Loucy (cell line): Measurements from ENCODE around the gene JMJD8.

ENCODE experiments used
- H2AFZ ChIP-seq: fragments of 200-600 bp; sonication (generic); 2 replicates; pipeline ENCODE4 v1.6.0; 2016; ENCODE audit warnings: antibody characterized with exemption, mild to moderate bottlenecking, low read length, moderate library complexity
- H3F3A ChIP-seq: fragments of 200-600 bp; 2 replicates; pipeline ENCODE4 v1.6.0; 2016; ENCODE audit warnings: antibody characterized with exemption, low read depth, mild to moderate bottlenecking
- H3K27me3 ChIP-seq: fragments of 200-600 bp; sonication (generic); 2 replicates; pipeline ENCODE4 v1.6.1; 2014; ENCODE audit warnings: low read length, mild to moderate bottlenecking; ENCODE audit not compliant: insufficient read depth, poor library complexity, severe bottlenecking
- H3K36me3 ChIP-seq: fragments of 200-600 bp; sonication (generic); 2 replicates; pipeline ENCODE4 v1.6.1; 2016; ENCODE audit warnings: low read length; ENCODE audit not compliant: insufficient read depth
- H3K4me1 ChIP-seq: fragments of 200-600 bp; sonication (generic); 2 replicates; pipeline ENCODE4 v1.5.1; 2014; ENCODE audit warnings: low read length, mild to moderate bottlenecking; ENCODE audit not compliant: insufficient read depth, poor library complexity, severe bottlenecking
- H3K4me2 ChIP-seq: fragments of 200-600 bp; sonication (generic); 2 replicates; pipeline ENCODE4 v1.6.0; 2014; ENCODE audit warnings: antibody characterized with exemption, low read length, low read depth, mild to moderate bottlenecking; ENCODE audit not compliant: poor library complexity, severe bottlenecking
- H3K4me3 ChIP-seq: fragments of 200-600 bp; sonication (generic); 2 replicates; pipeline ENCODE4 v1.5.1; 2014; ENCODE audit warnings: low read length, mild to moderate bottlenecking, mixed read lengths; ENCODE audit not compliant: poor library complexity, severe bottlenecking
- H3K79me2 ChIP-seq: fragments of 200-600 bp; sonication (generic); 2 replicates; pipeline ENCODE4 v1.6.1; 2014; ENCODE audit warnings: low read length; ENCODE audit not compliant: insufficient read depth
- H3K9ac ChIP-seq: fragments of 200-600 bp; sonication (generic); 2 replicates; pipeline ENCODE4 v1.6.0; 2014; ENCODE audit warnings: mild to moderate bottlenecking, low read depth, low read length, moderate library complexity; ENCODE audit not compliant: poor library complexity, severe bottlenecking
- H3K9me2 ChIP-seq: fragments of 200-600 bp; sonication (generic); replicated peaks from 2 replicates; pipeline ENCODE4 v1.6.1; 2016; ENCODE audit warnings: low read depth, low read length, mixed read lengths
- H3K9me3 ChIP-seq: fragments of 200-600 bp; sonication (generic); 2 replicates; pipeline ENCODE4 v1.6.1; 2014; ENCODE audit warnings: mild to moderate bottlenecking, antibody characterized with exemption, low read length, low read depth; ENCODE audit not compliant: insufficient read depth
- H4K20me1 ChIP-seq: fragments of 200-600 bp; sonication (generic); 2 replicates; pipeline ENCODE4 v1.6.0; 2014; ENCODE audit warnings: antibody characterized with exemption, low read length, mild to moderate bottlenecking; ENCODE audit not compliant: insufficient read depth, poor library complexity, severe bottlenecking
- CTCF ChIP-seq: fragments of 200-600 bp; sonication (generic); conservative IDR thresholded peaks from 2 replicates; pipeline ENCODE4 v1.5.1; 2014; ENCODE audit warnings: mild to moderate bottlenecking, antibody characterized with exemption, low read length
- EZH2phosphoT487 ChIP-seq: fragments of 200-600 bp; IDR thresholded peaks from 2 replicates; pipeline ENCODE4 v1.6.1; 2018; ENCODE audit warnings: antibody characterized with exemption, mild to moderate bottlenecking, moderate library complexity, borderline replicate concordance

JMJD8 gene

GRCh38 chr16:728890-729744, 45.0 kb upstream of the JMJD8 start:
- Histone ChIP-seq H3K9me2 (no peaks in the 10 kb centered on the region), H3K9me3 (no peaks in the 10 kb centered on the region), H3K27me3 (no peaks in the 10 kb centered on the region), H3K4me1 (no peaks in the 10 kb centered on the region), H3K4me2 (no peak overlapping the region), H4K20me1 (no peaks in the 10 kb centered on the region), H3K79me2 (no peaks in the 10 kb centered on the region), H2AFZ (no peak overlapping the region), H3K4me3 (no peak overlapping the region), H3K36me3 (no peaks in the 10 kb centered on the region), H3F3A (no peaks in the 10 kb centered on the region), H3K9ac (no peak overlapping the region)
- TF ChIP-seq CTCF: no peak
- TF ChIP-seq EZH2phosphoT487: no peak

GRCh38 chr16:728131-728889, 44.2 kb upstream of the JMJD8 start:
- no peak overlapping the region for H3K4me2 ChIP-seq

More at GRCh38 chr16:728131-728889, 44.2 kb upstream of the JMJD8 start:
- Histone ChIP-seq H4K20me1 (no peaks in the 10 kb centered on the region), H3K9me3 (no peaks in the 10 kb centered on the region), H2AFZ (no peak overlapping the region), H3K79me2 (no peaks in the 10 kb centered on the region), H3K27me3 (no peaks in the 10 kb centered on the region), H3K4me3 (no peak overlapping the region), H3K36me3 (no peaks in the 10 kb centered on the region), H3F3A (no peaks in the 10 kb centered on the region), H3K9ac (no peak overlapping the region), H3K4me1 (no peaks in the 10 kb centered on the region), H3K9me2 (no peaks in the 10 kb centered on the region)
- no peak for TF ChIP-seq EZH2phosphoT487
- no peak for TF ChIP-seq CTCF
